ENCODE measurements around the gene GMPPB.

The GMPPB gene

DNA sequence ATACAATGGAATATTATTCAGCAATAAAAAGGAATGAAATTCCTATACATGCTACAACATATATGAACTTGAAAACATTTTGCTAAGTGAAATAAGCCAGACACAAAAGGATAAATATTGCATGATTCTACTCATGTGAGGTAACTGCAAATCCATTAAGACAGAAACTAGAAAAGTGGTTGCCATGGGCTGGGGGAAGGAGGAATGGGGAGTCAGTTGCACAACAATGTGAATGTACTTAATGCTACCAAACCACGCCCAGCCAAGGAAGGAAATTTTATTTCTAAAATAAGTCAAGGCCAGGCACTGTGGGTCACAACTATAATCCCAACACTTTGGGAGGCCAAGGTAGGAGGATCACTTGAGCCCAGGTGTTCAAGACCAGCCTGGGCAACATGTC, 9.8 kb upstream of the GMPPB start:
- Histone ChIP-seq H3K27me3 (ENCODE audit: control insufficient read depth in 5 of 5, insufficient read depth in 4 of 5, low read length in 5 of 5) (no peaks in the 10 kb centered on the region), H3K4me1 (ENCODE audit: control insufficient read depth in 5 of 5, insufficient read depth in 5 of 5, low read length in 5 of 5) (no peaks in the 10 kb centered on the region), H3K4me3 (ENCODE audit: low read depth in 1 of 5, low read length in 5 of 5) (no peak overlapping the region), H3K9me3 (ENCODE audit: control insufficient read depth in 5 of 5, low read length in 5 of 5) (no peaks in the 10 kb centered on the region), H3K27ac (ENCODE audit: low read depth, low read length) (no peak overlapping the region), H3K9ac (ENCODE audit: low read length in 5 of 5) (no peak overlapping the region), H3K36me3 (ENCODE audit: control insufficient read depth in 5 of 5, insufficient read depth in 5 of 5, low read length in 5 of 5) (peaks cover 14 to 71% (median 61%) of the 10 kb centered on the region in 5 donors)

DNA sequence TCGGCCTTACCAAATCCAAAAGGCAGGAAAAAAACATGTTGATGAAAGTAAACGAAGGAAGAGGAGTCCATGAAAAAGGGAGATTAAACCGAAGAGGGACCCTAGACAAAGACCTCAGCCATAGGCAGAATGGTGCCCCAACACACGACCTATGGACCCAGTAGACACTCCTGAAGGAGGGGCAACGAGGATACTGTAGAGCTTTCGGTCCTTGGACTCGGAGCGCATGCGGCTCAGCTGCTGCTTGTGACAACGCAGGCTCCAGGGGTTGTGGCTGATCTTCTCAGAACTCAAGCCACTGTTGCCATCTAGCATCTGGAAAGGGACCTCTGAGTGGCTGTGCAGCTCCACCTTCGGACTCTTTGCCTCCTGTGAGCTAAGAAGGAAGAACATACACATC, 8.8 kb upstream of the GMPPB start:
- Histone ChIP-seq H3K27ac (ENCODE audit: low read depth, low read length) (no peak overlapping the region), H3K36me3 (ENCODE audit: control insufficient read depth in 5 of 5, insufficient read depth in 5 of 5, low read length in 5 of 5) (peaks cover 14 to 68% (median 57%) of the 10 kb centered on the region in 5 donors)

DNA sequence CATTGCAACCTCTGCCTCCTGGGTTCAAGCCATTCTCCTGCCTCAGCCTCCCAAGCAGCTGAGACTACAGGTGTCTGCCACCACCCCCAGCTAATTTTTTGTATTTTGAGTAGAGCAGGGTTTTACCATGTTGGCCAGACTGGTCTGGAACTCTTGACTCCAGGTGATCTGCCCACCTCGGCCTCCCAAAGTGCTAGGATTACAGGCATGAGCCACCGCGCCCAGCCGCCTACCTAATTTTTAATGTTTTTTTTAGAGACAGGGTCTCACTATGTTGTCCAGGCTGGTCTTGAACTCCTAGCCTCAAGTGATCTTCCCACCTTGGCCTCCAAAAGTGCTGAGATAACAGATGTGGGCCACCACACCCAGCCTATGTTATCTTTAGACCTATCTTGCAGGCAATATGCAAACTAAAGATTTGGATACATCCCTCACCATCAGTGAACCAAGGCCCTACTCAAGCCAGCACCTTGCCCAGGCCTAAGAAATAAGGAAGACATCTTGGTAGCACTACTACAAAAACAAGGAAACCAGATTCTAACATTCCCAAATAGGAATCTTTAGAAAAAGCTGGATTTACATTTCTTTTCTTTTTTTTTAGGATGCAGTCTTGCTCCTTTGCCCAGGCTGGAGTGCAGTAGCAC, 6.3 kb upstream of the GMPPB start:
- H3K4me1 ChIP-seq (ENCODE audit: control insufficient read depth in 5 of 5, insufficient read depth in 5 of 5, low read length in 5 of 5) = no peaks in the 10 kb centered on the region
- no peak overlapping the region for H3K27ac ChIP-seq (ENCODE audit: low read depth, low read length)
- peaks cover 4 to 73% (median 62%) of the 10 kb centered on the region in 5 donors for H3K36me3 ChIP-seq (ENCODE audit: control insufficient read depth in 5 of 5, insufficient read depth in 5 of 5, low read length in 5 of 5)
- H3K9ac ChIP-seq (ENCODE audit: low read length in 5 of 5) = no peak overlapping the region
- H3K4me3 ChIP-seq (ENCODE audit: low read depth in 1 of 5, low read length in 5 of 5) = no peak overlapping the region
- no peaks in the 10 kb centered on the region for H3K9me3 ChIP-seq (ENCODE audit: control insufficient read depth in 5 of 5, low read length in 5 of 5)
- no peaks in the 10 kb centered on the region for H3K27me3 ChIP-seq (ENCODE audit: control insufficient read depth in 5 of 5, insufficient read depth in 4 of 5, low read length in 5 of 5)

More for the DNA sequence above, 8.8 kb upstream of the GMPPB start:
- Histone ChIP-seq H3K9me3 (ENCODE audit: control insufficient read depth in 5 of 5, low read length in 5 of 5) (no peaks in the 10 kb centered on the region), H3K27me3 (ENCODE audit: control insufficient read depth in 5 of 5, insufficient read depth in 4 of 5, low read length in 5 of 5) (no peaks in the 10 kb centered on the region), H3K4me1 (ENCODE audit: control insufficient read depth in 5 of 5, insufficient read depth in 5 of 5, low read length in 5 of 5) (no peaks in the 10 kb centered on the region), H3K9ac (ENCODE audit: low read length in 5 of 5) (no peak overlapping the region), H3K4me3 (ENCODE audit: low read depth in 1 of 5, low read length in 5 of 5) (no peak overlapping the region)

DNA sequence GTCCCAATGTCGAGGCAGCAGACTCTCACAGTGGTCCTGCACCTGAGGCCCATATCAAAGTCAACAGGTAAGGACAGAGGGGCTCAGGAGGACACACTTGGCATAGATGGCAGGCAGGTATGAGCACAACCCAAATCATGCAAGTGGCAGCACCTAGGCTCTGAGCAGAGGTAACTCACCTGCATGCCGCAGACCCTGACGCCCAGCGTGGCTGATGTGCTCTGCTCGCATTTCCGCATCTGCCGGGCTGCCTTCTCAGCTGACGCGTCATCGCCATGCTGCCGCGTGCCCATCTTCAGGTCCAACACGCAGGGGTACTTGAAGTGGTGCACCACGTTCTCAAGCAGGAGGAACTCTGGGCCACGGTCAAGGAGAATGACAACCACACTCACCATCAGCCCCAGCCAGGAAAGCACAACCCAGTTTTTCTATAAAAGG, 4.2 kb upstream of the GMPPB start:
- peaks cover 0 to 59% (median 51%) of the 10 kb centered on the region in 5 donors for H3K36me3 ChIP-seq (ENCODE audit: control insufficient read depth in 5 of 5, insufficient read depth in 5 of 5, low read length in 5 of 5)

DNA sequence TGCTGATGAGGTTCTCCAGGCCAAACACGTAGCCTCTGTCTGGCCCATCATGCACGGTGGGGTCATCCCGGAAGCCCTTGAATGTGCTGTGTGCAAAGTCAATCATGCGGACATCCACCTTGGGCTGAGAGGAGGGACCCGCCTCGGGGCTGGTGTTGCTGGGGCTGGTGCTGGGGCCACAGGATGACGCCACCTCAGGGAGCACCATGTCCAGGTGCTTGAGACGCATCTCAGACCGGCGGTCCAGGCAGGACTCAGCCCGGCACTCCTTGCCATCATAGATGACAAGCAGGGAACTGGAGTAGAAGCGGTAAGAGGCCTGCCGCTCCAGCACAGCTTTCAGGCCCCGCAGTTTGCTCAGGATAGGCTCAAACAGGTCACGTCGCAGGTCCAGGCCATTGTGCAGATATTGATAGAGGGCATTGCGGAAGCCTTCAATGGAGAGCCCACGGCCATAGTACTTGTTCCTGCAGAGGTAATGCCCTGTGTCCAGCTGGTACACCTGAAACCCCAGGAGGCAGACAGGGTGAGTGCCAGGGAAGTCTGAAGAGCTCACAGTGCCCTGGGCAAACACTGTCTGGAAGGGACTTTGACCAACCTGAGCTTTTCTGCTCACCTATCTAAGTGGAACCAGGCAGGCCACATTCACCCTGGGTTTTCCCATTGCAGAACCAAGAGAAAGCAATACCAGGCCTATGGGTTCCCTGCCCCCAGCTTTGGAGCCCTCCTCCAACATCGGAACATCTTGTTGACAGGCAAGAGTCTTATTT, 3.6 kb upstream of the GMPPB start:
- H3K4me1 ChIP-seq (ENCODE audit: control insufficient read depth in 5 of 5, insufficient read depth in 5 of 5, low read length in 5 of 5) = peaks cover 8 to 23% (median 22%) of the 10 kb centered on the region in 5 donors
- H3K36me3 ChIP-seq (ENCODE audit: control insufficient read depth in 5 of 5, insufficient read depth in 5 of 5, low read length in 5 of 5) = peaks cover 0 to 54% (median 49%) of the 10 kb centered on the region in 5 donors
- H3K9me3 ChIP-seq (ENCODE audit: control insufficient read depth in 5 of 5, low read length in 5 of 5) = no peaks in the 10 kb centered on the region
- no peak overlapping the region for H3K27ac ChIP-seq (ENCODE audit: low read depth, low read length)
- H3K9ac ChIP-seq (ENCODE audit: low read length in 5 of 5) = no peak overlapping the region
- no peak overlapping the region for H3K4me3 ChIP-seq (ENCODE audit: low read depth in 1 of 5, low read length in 5 of 5)
- no peaks in the 10 kb centered on the region for H3K27me3 ChIP-seq (ENCODE audit: control insufficient read depth in 5 of 5, insufficient read depth in 4 of 5, low read length in 5 of 5)

More for the DNA sequence above, 4.2 kb upstream of the GMPPB start:
- H3K4me3 ChIP-seq (ENCODE audit: low read depth in 1 of 5, low read length in 5 of 5) = no peak overlapping the region
- peaks cover 3 to 17% (median 16%) of the 10 kb centered on the region in 5 donors for H3K4me1 ChIP-seq (ENCODE audit: control insufficient read depth in 5 of 5, insufficient read depth in 5 of 5, low read length in 5 of 5)
- no peak overlapping the region for H3K27ac ChIP-seq (ENCODE audit: low read depth, low read length)
- no peak overlapping the region for H3K9ac ChIP-seq (ENCODE audit: low read length in 5 of 5)
- H3K9me3 ChIP-seq (ENCODE audit: control insufficient read depth in 5 of 5, low read length in 5 of 5) = no peaks in the 10 kb centered on the region
- no peaks in the 10 kb centered on the region for H3K27me3 ChIP-seq (ENCODE audit: control insufficient read depth in 5 of 5, insufficient read depth in 4 of 5, low read length in 5 of 5)

DNA sequence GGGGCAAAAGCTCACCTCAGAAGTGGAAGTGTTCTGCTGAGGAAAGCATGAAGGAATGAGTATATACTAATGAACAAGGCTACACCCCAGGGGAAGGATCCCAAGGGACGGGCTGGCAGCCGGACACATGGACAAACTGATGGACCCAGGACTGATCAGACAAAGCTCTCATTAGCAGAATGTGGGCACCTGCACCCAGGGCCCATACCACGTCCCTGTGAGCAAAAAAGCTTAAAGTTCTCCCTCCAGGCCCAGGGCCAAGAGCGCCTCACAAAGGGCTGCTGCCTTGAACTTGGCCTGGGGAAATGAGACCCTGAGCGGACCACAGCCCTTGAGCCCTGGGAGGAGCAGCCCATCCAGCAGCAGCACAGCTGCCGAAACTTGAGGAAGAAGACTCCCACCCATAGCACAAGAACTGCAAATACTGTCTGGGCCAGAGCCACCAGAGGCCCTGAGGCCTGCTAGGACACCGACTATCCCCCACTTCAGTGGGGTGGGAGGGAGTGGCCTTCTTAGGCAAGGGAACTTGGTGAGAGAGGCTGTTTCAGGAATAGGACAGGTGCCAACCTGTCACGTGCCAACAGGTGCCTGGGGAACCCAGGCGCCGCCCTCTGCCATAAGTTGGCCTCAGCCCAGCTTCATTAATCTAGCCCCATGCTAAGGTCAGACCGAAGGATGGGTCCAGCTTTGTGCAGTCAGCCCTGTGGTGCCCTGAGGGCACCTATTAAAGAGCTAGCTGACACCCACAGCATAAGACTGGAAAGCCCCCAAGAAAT, 2.3 kb upstream of the GMPPB start:
- Histone ChIP-seq H3K27ac (ENCODE audit: low read depth, low read length) (no peak overlapping the region), H3K4me3 (ENCODE audit: low read depth in 1 of 5, low read length in 5 of 5) (no peak overlapping the region), H3K36me3 (ENCODE audit: control insufficient read depth in 5 of 5, insufficient read depth in 5 of 5, low read length in 5 of 5) (peaks cover 0 to 54% (median 50%) of the 10 kb centered on the region in 5 donors), H3K9me3 (ENCODE audit: control insufficient read depth in 5 of 5, low read length in 5 of 5) (no peaks in the 10 kb centered on the region), H3K9ac (ENCODE audit: low read length in 5 of 5) (peak overlapping the region in 1 of 5 donors; percentile 10), H3K27me3 (ENCODE audit: control insufficient read depth in 5 of 5, insufficient read depth in 4 of 5, low read length in 5 of 5) (no peaks in the 10 kb centered on the region), H3K4me1 (ENCODE audit: control insufficient read depth in 5 of 5, insufficient read depth in 5 of 5, low read length in 5 of 5) (peaks cover 8 to 27% (median 22%) of the 10 kb centered on the region in 5 donors)

DNA sequence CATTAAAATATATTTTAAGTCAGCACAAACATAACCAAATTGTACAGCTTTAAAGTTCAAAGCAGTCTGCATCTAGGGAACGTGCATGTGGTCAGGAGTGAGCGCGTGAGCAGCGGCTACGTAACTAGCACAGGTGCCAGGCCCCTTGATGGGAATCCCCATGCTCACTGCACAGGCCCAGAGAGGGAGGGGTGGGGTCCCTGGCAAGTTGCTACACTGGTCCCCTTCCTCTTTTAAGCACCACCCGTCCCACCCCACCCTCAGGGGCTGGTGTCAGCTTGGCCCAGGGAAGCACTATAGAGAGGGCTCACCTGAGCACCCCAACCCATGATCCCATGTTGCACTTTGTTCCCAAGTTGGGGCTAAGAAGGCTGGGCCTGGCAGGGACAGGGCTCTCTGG, 835 bp upstream of the GMPPB start:
- peaks cover 0 to 51% (median 49%) of the 10 kb centered on the region in 5 donors for H3K36me3 ChIP-seq (ENCODE audit: control insufficient read depth in 5 of 5, insufficient read depth in 5 of 5, low read length in 5 of 5)
- peaks cover 8 to 35% (median 27%) of the 10 kb centered on the region in 5 donors for H3K4me1 ChIP-seq (ENCODE audit: control insufficient read depth in 5 of 5, insufficient read depth in 5 of 5, low read length in 5 of 5)
- peak overlapping the region; percentile 13 to 97 (median 79) for H3K4me3 ChIP-seq (ENCODE audit: low read depth in 1 of 5, low read length in 5 of 5)
- peak overlapping the region in 4 of 5 donors; percentile 70 to 86 (median 80) for H3K9ac ChIP-seq (ENCODE audit: low read length in 5 of 5)
- H3K27ac ChIP-seq (ENCODE audit: low read depth, low read length) = peak overlapping the region; percentile 81
- no peaks in the 10 kb centered on the region for H3K9me3 ChIP-seq (ENCODE audit: control insufficient read depth in 5 of 5, low read length in 5 of 5)
- H3K27me3 ChIP-seq (ENCODE audit: control insufficient read depth in 5 of 5, insufficient read depth in 4 of 5, low read length in 5 of 5) = no peaks in the 10 kb centered on the region

DNA sequence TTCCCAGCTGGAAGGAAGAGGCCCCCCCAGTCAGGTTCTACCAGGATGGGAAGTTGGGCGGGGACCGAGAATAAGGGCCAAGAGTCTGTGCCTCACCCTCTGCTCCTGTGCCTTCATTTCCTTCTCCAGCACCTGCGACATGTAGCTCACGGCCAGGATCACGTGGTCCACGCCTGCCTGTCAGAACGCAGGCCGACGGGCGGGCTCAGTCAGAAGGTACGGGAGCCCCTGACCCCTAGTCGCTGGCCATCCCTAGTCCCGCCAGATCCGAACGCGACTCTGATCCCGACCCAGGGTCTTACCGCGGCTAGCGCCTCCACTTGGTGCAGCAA, 489 bp downstream of the GMPPB start:
- H3K4me1 ChIP-seq (ENCODE audit: control insufficient read depth in 5 of 5, insufficient read depth in 5 of 5, low read length in 5 of 5) = peaks cover 8 to 47% (median 40%) of the 10 kb centered on the region in 5 donors
- H3K4me3 ChIP-seq (ENCODE audit: low read depth in 1 of 5, low read length in 5 of 5) = peak overlapping the region; percentile 70 to 97 (median 93)
- H3K27me3 ChIP-seq (ENCODE audit: control insufficient read depth in 5 of 5, insufficient read depth in 4 of 5, low read length in 5 of 5) = peaks cover 0 to 2% (median 0%) of the 10 kb centered on the region in 5 donors
- H3K9me3 ChIP-seq (ENCODE audit: control insufficient read depth in 5 of 5, low read length in 5 of 5) = no peaks in the 10 kb centered on the region
- peak overlapping the region; percentile 81 for H3K27ac ChIP-seq (ENCODE audit: low read depth, low read length)
- peak overlapping the region; percentile 77 to 96 (median 92) for H3K9ac ChIP-seq (ENCODE audit: low read length in 5 of 5)
- peaks cover 0 to 51% (median 46%) of the 10 kb centered on the region in 5 donors for H3K36me3 ChIP-seq (ENCODE audit: control insufficient read depth in 5 of 5, insufficient read depth in 5 of 5, low read length in 5 of 5)

DNA sequence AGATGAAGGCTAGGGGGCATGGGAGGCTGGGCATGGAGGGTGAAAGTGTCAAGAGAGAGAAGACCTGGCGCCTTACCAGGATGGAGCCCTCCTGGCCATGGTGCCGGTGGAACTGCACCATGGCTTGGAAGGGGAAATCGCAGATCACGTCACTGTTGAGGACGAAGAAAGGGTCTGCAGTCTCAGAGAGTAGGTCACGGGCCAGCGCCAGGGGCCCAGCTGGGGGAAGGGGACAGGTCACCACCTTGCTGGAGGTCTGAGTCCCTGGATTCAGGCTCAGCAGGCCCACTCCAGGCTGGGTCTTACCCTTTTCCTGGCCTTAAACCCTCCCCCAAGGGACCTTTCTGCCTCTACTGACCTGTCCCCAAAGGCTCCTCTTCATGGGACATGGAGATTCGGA, 855 bp downstream of the GMPPB start:
- Histone ChIP-seq H3K27me3 (ENCODE audit: control insufficient read depth in 5 of 5, insufficient read depth in 4 of 5, low read length in 5 of 5) (peaks cover 0 to 2% (median 0%) of the 10 kb centered on the region in 5 donors), H3K9ac (ENCODE audit: low read length in 5 of 5) (peak overlapping the region; percentile 77 to 96 (median 92)), H3K36me3 (ENCODE audit: control insufficient read depth in 5 of 5, insufficient read depth in 5 of 5, low read length in 5 of 5) (peaks cover 0 to 48% (median 43%) of the 10 kb centered on the region in 5 donors), H3K4me1 (ENCODE audit: control insufficient read depth in 5 of 5, insufficient read depth in 5 of 5, low read length in 5 of 5) (peaks cover 8 to 50% (median 41%) of the 10 kb centered on the region in 5 donors), H3K27ac (ENCODE audit: low read depth, low read length) (peak overlapping the region; percentile 81), H3K9me3 (ENCODE audit: control insufficient read depth in 5 of 5, low read length in 5 of 5) (no peaks in the 10 kb centered on the region), H3K4me3 (ENCODE audit: low read depth in 1 of 5, low read length in 5 of 5) (peak overlapping the region; percentile 70 to 97 (median 93))

Measured in subcutaneous abdominal adipose tissue (tissue), 5 donors.